HG02840 (cell line): Measurements from ENCODE around the gene DMBT1.

Source experiments
- ATAC-seq: cut with Tn5 transposase; IDR thresholded peaks from one replicate; pipeline ENCODE4 v1.9.1; 2021; ENCODE audit warnings: mild to moderate bottlenecking, moderate library complexity, moderate number of reproducible peaks; ENCODE audit not compliant: unreplicated experiment, low FRiP score

Gene DMBT1

GRCh38 chr10:122548407-122549085 is 12.0 kb upstream of the DMBT1 start:
- no peak for ATAC-seq

GRCh38 chr10:122549636-122550035 is 10.9 kb upstream of the DMBT1 start:
- no peak for ATAC-seq

GRCh38 chr10:122550427-122550826 is 10.1 kb upstream of the DMBT1 start:
- no peak for ATAC-seq

- ATAC-seq: no peak
These were observed 9.6 kb upstream of the DMBT1 start for GRCh38 chr10:122550983-122551382.

- no peak for ATAC-seq
These were observed 9.1 kb upstream of the DMBT1 start for GRCh38 chr10:122551450-122551849.

- no peak for ATAC-seq
These were observed 7.2 kb upstream of the DMBT1 start for GRCh38 chr10:122553341-122553740.

- no peak for ATAC-seq
These were observed 6.2 kb upstream of the DMBT1 start for GRCh38 chr10:122554131-122555036.

GRCh38 chr10:122555442-122555841 is 5.1 kb upstream of the DMBT1 start:
- ATAC-seq: no peak

- ATAC-seq: no peak
These were observed 3.0 kb upstream of the DMBT1 start for GRCh38 chr10:122557516-122557915.

GRCh38 chr10:122558452-122558851 is 2.1 kb upstream of the DMBT1 start:
- no peak for ATAC-seq

GRCh38 chr10:122559228-122559627 is 1.3 kb upstream of the DMBT1 start:
- no peak for ATAC-seq

- ATAC-seq: no peak
These were observed 658 bp downstream of the DMBT1 start for GRCh38 chr10:122561212-122561611.

- ATAC-seq: no peak
These were observed 1.2 kb downstream of the DMBT1 start for GRCh38 chr10:122561792-122562191.

GRCh38 chr10:122564980-122565379 is 4.4 kb downstream of the DMBT1 start:
- no peak for ATAC-seq

GRCh38 chr10:122565766-122566206 is 5.2 kb downstream of the DMBT1 start:
- ATAC-seq: no peak

GRCh38 chr10:122566632-122567031 is 6.1 kb downstream of the DMBT1 start:
- ATAC-seq: no peak

GRCh38 chr10:122567056-122567660 is 6.6 kb downstream of the DMBT1 start:
- no peak for ATAC-seq

- no peak for ATAC-seq
These were observed 8.0 kb downstream of the DMBT1 start for GRCh38 chr10:122568551-122568950.

- ATAC-seq: no peak
These were observed 10.4 kb downstream of the DMBT1 start for GRCh38 chr10:122570920-122571319.

- no peak for ATAC-seq
These were observed 11.3 kb downstream of the DMBT1 start for GRCh38 chr10:122571892-122572291.

- ATAC-seq: no peak
These were observed 15.2 kb downstream of the DMBT1 start for GRCh38 chr10:122575776-122576175.
